ENCODE measurements around the gene RAB24.

RAB24 gene

DNA sequence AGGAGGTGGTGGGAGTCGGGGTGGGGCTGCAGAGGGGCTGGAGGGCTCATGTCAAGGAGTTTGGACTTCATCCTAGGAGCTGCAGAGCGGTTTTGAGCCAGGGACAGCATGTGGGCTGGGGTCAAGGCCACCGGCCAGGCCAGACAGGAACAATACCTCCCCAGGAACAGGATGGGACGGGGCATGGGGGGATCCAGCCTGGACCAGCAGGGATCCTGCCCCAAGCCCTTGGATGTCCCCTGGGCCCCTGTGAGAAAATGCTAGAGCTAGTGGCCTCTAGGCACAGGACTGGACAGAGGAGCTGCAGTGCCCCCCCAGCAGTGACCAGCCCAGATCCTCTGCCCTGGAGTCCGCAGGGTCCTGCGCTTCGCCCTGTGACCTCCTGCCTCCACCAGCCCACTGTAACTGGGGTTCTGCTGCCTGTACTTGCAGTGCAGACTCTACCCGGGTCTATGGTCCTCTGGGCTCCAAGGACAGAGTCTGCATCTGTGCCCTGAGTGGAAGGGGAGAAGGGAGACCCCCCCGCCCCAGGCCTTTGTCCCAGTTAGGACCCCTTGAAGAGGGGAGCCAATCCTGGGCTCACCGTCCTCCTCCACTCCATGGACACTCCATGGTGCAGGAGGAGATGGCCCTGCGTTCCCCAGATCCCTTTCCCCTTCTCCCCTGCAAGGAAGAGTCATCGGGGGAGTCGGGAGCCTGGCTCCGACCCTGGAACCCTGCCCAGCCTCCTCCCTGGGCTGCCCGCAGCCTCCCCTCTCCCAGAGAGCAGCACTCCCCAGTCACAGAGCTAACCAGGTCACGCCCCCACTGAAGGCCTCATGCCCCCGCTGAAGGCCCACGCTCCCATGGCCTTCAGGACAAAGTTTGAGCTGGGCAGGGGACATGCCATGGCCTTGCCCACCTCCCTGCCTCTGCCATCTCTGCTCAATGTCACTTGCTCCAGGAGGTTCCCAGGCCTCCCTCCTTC is 11.1 kb upstream of the RAB24 start:
- no peaks in the 10 kb centered on the region for H3K9me3 ChIP-seq
- no peak overlapping the region for H3K4me3 ChIP-seq (ENCODE audit: low read depth in 1 of 2, low read length in 1 of 2)
- no peak for TF ChIP-seq CTCF (IDR thresholded peaks at IDR 0.05)
- no peaks in the 10 kb centered on the region for H3K36me3 ChIP-seq
- peaks cover 61 to 64% of the 10 kb centered on the region in 2 experiments for H3K4me1 ChIP-seq (ENCODE audit: control insufficient read depth in 1 of 2, insufficient read depth in 1 of 2, low read depth in 1 of 2, low read length in 1 of 2)
- no peaks in the 10 kb centered on the region for H3K27me3 ChIP-seq
- no peak overlapping the region for H3K27ac ChIP-seq

GRCh38 chr5:177313561-177314259 is 10.2 kb upstream of the RAB24 start:
- Histone ChIP-seq H3K9me3 (no peaks in the 10 kb centered on the region), H3K36me3 (no peaks in the 10 kb centered on the region), H3K4me1 (ENCODE audit: control insufficient read depth in 1 of 2, insufficient read depth in 1 of 2, low read depth in 1 of 2, low read length in 1 of 2) (peaks cover 62 to 64% of the 10 kb centered on the region in 2 experiments), H3K27ac (peak overlapping the region; percentile 95), H3K4me3 (ENCODE audit: low read depth in 1 of 2, low read length in 1 of 2) (no peak overlapping the region), H3K27me3 (no peaks in the 10 kb centered on the region)
- no peak for TF ChIP-seq CTCF (IDR thresholded peaks at IDR 0.05)

- no peaks in the 10 kb centered on the region for H3K36me3 ChIP-seq
- H3K9me3 ChIP-seq: no peaks in the 10 kb centered on the region
- H3K4me1 ChIP-seq (ENCODE audit: control insufficient read depth in 1 of 2, insufficient read depth in 1 of 2, low read depth in 1 of 2, low read length in 1 of 2): peaks cover 63 to 64% of the 10 kb centered on the region in 2 experiments
- no peaks in the 10 kb centered on the region for H3K27me3 ChIP-seq
- TF ChIP-seq CTCF (IDR thresholded peaks at IDR 0.05): no peak
- H3K27ac ChIP-seq: peak overlapping the region; percentile 95
- H3K4me3 ChIP-seq (ENCODE audit: low read depth in 1 of 2, low read length in 1 of 2): peak overlapping the region; percentile 79 to 99
Observed at GRCh38 chr5:177312649-177313181, 9.2 kb upstream of the RAB24 start.

DNA sequence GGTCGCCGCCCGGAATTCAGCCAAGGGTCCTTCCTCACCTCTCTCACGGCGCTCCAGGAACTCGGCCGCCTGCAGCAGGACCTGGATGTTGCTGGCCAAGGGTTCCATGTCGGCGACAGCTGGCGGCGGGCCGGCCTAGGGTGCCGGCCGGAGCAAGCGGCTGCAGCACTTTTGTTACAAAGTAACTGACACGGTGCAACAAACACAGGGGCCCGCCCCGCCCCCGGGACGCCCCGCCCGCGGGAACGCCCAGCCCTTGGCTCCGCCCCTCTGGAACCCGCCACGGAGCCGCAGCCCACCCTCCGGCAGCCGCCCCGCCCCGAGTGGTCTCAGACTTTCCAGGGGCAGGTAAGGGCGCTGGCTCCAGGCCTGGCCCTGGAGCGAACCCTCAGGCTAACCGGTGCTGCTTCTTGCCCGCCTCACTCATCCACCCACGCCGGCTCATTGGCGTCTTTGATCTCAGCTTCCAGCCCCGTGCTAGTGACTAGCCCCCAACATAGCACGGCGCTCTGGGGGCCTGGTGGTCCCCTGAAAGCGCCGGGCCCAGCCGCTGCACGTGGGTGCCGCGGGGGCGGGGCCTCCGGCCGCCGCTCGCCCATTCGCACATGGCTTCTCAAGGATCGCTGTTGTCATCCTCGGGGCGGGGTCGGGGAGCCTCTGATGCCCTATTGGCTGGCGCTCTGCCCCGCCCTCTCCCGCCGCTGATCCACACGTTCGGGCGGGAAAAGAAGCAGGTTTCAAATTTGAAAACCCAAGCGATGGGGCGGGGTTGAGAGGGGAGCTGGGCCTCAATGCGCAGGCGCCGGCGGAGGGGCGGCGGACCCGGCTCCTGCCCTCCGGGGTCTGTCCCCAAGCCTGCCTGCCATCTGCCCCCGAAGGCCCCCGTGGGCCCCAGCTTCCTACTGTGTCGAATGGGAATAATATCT is 8.5 kb upstream of the RAB24 start, which contains the start of gene MXD3:
MXD3 (minus strand) TSS at position 176 of the 926 bp plus-strand sequence; CDS start at position 108, 68 bp downstream.
- no peaks in the 10 kb centered on the region for H3K9me3 ChIP-seq
- peak; percentile 39 for TF ChIP-seq CTCF (IDR thresholded peaks at IDR 0.05)
- peaks cover 63 to 68% of the 10 kb centered on the region in 2 experiments for H3K4me1 ChIP-seq (ENCODE audit: control insufficient read depth in 1 of 2, insufficient read depth in 1 of 2, low read depth in 1 of 2, low read length in 1 of 2)
- peak within 1 kb of the TSS; percentile 95 for H3K27ac ChIP-seq
- no peaks in the 10 kb centered on the region for H3K36me3 ChIP-seq
- no peaks in the 10 kb centered on the region for H3K27me3 ChIP-seq
- peak within 1 kb of the TSS; percentile 79 to 99 for H3K4me3 ChIP-seq (ENCODE audit: low read depth in 1 of 2, low read length in 1 of 2)

- no peak for TF ChIP-seq CTCF (IDR thresholded peaks at IDR 0.05)
- no peaks in the 10 kb centered on the region for H3K27me3 ChIP-seq
- no peaks in the 10 kb centered on the region for H3K9me3 ChIP-seq
- H3K36me3 ChIP-seq: peaks cover 4% of the 10 kb centered on the region
- H3K4me3 ChIP-seq (ENCODE audit: low read depth in 1 of 2, low read length in 1 of 2): peak overlapping the region; percentile 79 to 99
- H3K27ac ChIP-seq: peak overlapping the region; percentile 95
- H3K4me1 ChIP-seq (ENCODE audit: control insufficient read depth in 1 of 2, insufficient read depth in 1 of 2, low read depth in 1 of 2, low read length in 1 of 2): peaks cover 69 to 74% of the 10 kb centered on the region in 2 experiments
Observed at GRCh38 chr5:177311392-177311722, 7.8 kb upstream of the RAB24 start.
